Keratinocyte (primary cell): ENCODE results near the gene SIX6. TPM values are rescaled to one million over a fixed set of nuclear protein-coding genes. Genes with fewer than 3 reads are reported as not detected.
"Not testable (repeated sequence)": the region's sequence is repeated elsewhere in the genome, so short reads cannot be mapped to it uniquely, and the experiment has no call there.

Experiments
- DNase-seq: peaks from one replicate; pipeline ENCODE4 v3.0.0-alpha.2; 2011; ENCODE audit warnings: low read depth, missing footprints, low spot score
- FAIRE-seq: peaks from 2 replicates; lab custom pipeline; 2011; peaks lifted over from hg19 to GRCh38; lab: Jason Lieb, UNC
- H2AFZ ChIP-seq: 2 replicates; pipeline ENCODE4 v1.6.0; 2012; ENCODE audit warnings: low read length, control low read depth, inconsistent platforms; ENCODE audit not compliant: control insufficient read depth
- H3K27ac ChIP-seq: 2 replicates; pipeline ENCODE4 v1.5.1; 2011; ENCODE audit warnings: low read length; ENCODE audit not compliant: control insufficient read depth, insufficient read depth
- H3K27me3 ChIP-seq: 3 replicates; pipeline ENCODE4 v1.6.0; 2011; ENCODE audit warnings: low read length; ENCODE audit not compliant: control insufficient read depth, insufficient read depth; ENCODE audit errors: extremely low read depth
- H3K36me3 ChIP-seq, 2 experiments: 2 replicates in 1 of 2; 3 replicates in 1 of 2; pipeline ENCODE4 v1.5.1; 2011; ENCODE audit warnings: low read length in 2 of 2, mild to moderate bottlenecking in 1 of 2; ENCODE audit not compliant: control insufficient read depth in 2 of 2, insufficient read depth in 2 of 2; ENCODE audit errors: extremely low read depth in 1 of 2
- H3K4me1 ChIP-seq: 3 replicates; pipeline ENCODE4 v1.5.1; 2011; ENCODE audit warnings: low read length; ENCODE audit not compliant: control insufficient read depth, insufficient read depth; ENCODE audit errors: extremely low read depth
- H3K4me2 ChIP-seq: 3 replicates; pipeline ENCODE4 v1.6.0; 2011; ENCODE audit warnings: low read depth, low read length; ENCODE audit not compliant: control insufficient read depth, insufficient read depth; ENCODE audit errors: extremely low read depth
- H3K4me3 ChIP-seq, 3 experiments: fragments of 200-600 bp in 1 of 3; sonication (generic) in 1 of 3; 2 replicates in 2 of 3; 3 replicates in 1 of 3; pipeline ENCODE4 v1.5.1; 2011 to 2016; ENCODE audit warnings: low read length in 3 of 3, mild to moderate bottlenecking in 3 of 3, control low read depth in 2 of 3, inconsistent platforms in 1 of 3, low read depth in 1 of 3, mixed read lengths in 1 of 3, mixed run types in 1 of 3, moderate library complexity in 1 of 3; ENCODE audit not compliant: control insufficient read depth in 2 of 3, insufficient read depth in 2 of 3; ENCODE audit errors: extremely low read depth in 1 of 3
- H3K79me2 ChIP-seq: 2 replicates; pipeline ENCODE4 v1.6.0; 2012; ENCODE audit warnings: low read length; ENCODE audit not compliant: control insufficient read depth, insufficient read depth
- H3K9ac ChIP-seq: 3 replicates; pipeline ENCODE4 v1.6.0; 2011; ENCODE audit warnings: low read length; ENCODE audit not compliant: control insufficient read depth, insufficient read depth; ENCODE audit errors: extremely low read depth
- H3K9me1 ChIP-seq: 3 replicates; pipeline ENCODE4 v1.6.0; 2011; ENCODE audit warnings: low read length; ENCODE audit not compliant: control insufficient read depth, insufficient read depth; ENCODE audit errors: extremely low read depth
- H3K9me3 ChIP-seq: 2 replicates; pipeline ENCODE4 v1.5.1; 2012; ENCODE audit warnings: low read depth, low read length; ENCODE audit not compliant: control insufficient read depth
- H4K20me1 ChIP-seq: 3 replicates; pipeline ENCODE4 v1.6.0; 2011; ENCODE audit warnings: low read length; ENCODE audit not compliant: control insufficient read depth, insufficient read depth; ENCODE audit errors: extremely low read depth
- EZH2 ChIP-seq: IDR thresholded peaks from one replicate; pipeline ENCODE4 v1.6.1; 2012; ENCODE audit warnings: inconsistent platforms, mild to moderate bottlenecking, low read length, moderate library complexity
- dilution Hi-C: fragments of 300-500 bp; cut with MboI; formaldehyde crosslinking; loops from one replicate; pipeline ENCODE4 v1.7.0; 2020; ENCODE audit warnings: low sequenced_read_pairs; ENCODE audit not compliant: extremely low pct_ligation_motif_present
- polyA minus RNA-seq, 3 experiments: library from RNA; depleted of rRNA, polyadenylated mRNA; stranded (reverse); fragments of >200 nt; gene quantifications; 1 replicate in 1 of 3; 2 replicates in 1 of 3; 3 replicates in 1 of 3; pipeline ENCODE4 v1.2.3, GENCODE V29; 2011
- polyA plus RNA-seq, 5 experiments: library from polyadenylated mRNA; depleted of rRNA in 3 of 5; stranded (reverse) in 3 of 5; stranded (forward) in 1 of 5; unstranded in 1 of 5; fragments of >200 nt; gene quantifications; 1 replicate in 1 of 5; 2 replicates in 3 of 5; 3 replicates in 1 of 5; pipeline versions ENCODE4 v1.2.1 to v1.2.3, GENCODE V29; 2011 to 2012; ENCODE audit warnings: missing spikeins in 2 of 5, low read depth in 1 of 5, low replicate concordance in 1 of 5
- TF ChIP-seq, protein P1 (sequence below), 3 experiments: IDR thresholded peaks in 1 of 3; conservative IDR thresholded peaks in 1 of 3; optimal IDR thresholded peaks in 1 of 3; 2 replicates in 2 of 3; 3 replicates in 1 of 3; pipeline versions ENCODE3 to v1.5.1; 2011; ENCODE audit warnings: low read length in 3 of 3, mild to moderate bottlenecking in 3 of 3, moderate library complexity in 2 of 3, control low read depth in 1 of 3, inconsistent platforms in 1 of 3; ENCODE audit not compliant: insufficient read depth in 2 of 3; ENCODE audit errors: extremely low read depth in 1 of 3

Gene SIX6
- polyA plus RNA-seq (not detected in 3 replicates), polyA minus RNA-seq (not detected in 3 replicates)
- not detected for polyA plus RNA-seq (2011; ENCODE audit: low read depth)
- polyA plus RNA-seq (2011; cell fraction: cytosol; rRNA removed) = not detected in 2 replicates
- not detected in 2 replicates for polyA plus RNA-seq (2011; cell fraction: nucleus; rRNA removed)
- polyA plus RNA-seq (2012; ENCODE audit: low replicate concordance) = not detected in 2 replicates
- polyA minus RNA-seq (2011; cell fraction: cytosol; rRNA and poly(A)+ RNA removed) = not detected
- polyA minus RNA-seq (2011; cell fraction: nucleus; rRNA and poly(A)+ RNA removed) = not detected in 2 replicates

DNA sequence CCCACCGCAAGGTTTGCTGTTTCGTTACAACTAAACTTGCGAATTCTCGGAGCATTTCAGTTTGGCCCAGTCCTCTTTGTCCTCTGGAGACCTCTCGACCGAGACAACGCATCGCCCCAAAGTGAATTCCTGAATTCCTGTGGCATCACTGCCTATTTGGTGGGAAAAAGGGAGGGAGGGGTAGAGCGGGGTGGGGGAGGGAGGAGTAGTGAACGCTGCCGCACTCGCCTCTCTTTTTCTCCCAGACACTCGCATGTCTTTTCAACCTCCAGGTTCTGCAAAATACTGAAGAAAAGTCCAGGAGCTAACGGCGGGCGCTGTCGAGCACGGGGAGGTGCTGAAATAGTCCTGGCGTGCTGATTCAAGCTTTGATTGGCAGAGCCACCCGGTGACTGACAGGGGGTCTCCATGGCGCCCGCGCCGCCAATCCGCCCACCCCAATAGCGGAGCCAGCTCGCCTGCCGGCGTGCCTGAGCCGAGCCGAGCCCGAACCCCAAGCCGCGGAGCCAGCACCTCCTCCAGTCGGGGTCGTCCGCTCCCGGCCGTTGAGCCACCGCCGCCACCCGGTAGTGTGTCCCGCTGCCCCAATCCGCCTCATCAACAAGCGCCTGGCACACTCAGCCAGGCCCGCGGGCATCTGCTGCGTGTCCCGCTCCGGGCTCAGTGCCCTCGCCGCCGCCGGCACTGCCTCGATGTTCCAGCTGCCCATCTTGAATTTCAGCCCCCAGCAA lies at the start of gene SIX6:
SIX6 (plus strand) TSS at position 440 of the 731 bp plus-strand sequence; CDS start at position 693, 253 bp downstream.
- no peak within 1 kb of the TSS for H3K27ac ChIP-seq
- H3K9ac ChIP-seq = no peak within 1 kb of the TSS
- H3K4me1 ChIP-seq = no peaks in the 10 kb centered on the region
- H3K36me3 ChIP-seq = no peaks in the 10 kb centered on the region
- no peak for FAIRE-seq
- H2AFZ ChIP-seq = no peak within 1 kb of the TSS
- H4K20me1 ChIP-seq = peaks cover 5% of the 10 kb centered on the region
- H3K9me1 ChIP-seq = no peaks in the 10 kb centered on the region
- H3K9me3 ChIP-seq = no peaks in the 10 kb centered on the region
- H3K4me2 ChIP-seq = no peak within 1 kb of the TSS
- no peaks in the 10 kb centered on the region for H3K79me2 ChIP-seq
- TF ChIP-seq, protein P1, sequence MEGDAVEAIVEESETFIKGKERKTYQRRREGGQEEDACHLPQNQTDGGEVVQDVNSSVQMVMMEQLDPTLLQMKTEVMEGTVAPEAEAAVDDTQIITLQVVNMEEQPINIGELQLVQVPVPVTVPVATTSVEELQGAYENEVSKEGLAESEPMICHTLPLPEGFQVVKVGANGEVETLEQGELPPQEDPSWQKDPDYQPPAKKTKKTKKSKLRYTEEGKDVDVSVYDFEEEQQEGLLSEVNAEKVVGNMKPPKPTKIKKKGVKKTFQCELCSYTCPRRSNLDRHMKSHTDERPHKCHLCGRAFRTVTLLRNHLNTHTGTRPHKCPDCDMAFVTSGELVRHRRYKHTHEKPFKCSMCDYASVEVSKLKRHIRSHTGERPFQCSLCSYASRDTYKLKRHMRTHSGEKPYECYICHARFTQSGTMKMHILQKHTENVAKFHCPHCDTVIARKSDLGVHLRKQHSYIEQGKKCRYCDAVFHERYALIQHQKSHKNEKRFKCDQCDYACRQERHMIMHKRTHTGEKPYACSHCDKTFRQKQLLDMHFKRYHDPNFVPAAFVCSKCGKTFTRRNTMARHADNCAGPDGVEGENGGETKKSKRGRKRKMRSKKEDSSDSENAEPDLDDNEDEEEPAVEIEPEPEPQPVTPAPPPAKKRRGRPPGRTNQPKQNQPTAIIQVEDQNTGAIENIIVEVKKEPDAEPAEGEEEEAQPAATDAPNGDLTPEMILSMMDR (optimal IDR thresholded peaks at IDR 0.05 in 1 of 3, IDR thresholded peaks at IDR 0.05 in 1 of 3, conservative IDR thresholded peaks at IDR 0.05 in 1 of 3; ENCODE audit: extremely low read depth in 1 of 3, insufficient read depth in 2 of 3, low read length in 3 of 3) = no peak
- TF ChIP-seq EZH2 = no peak
- no peak within 1 kb of the TSS for H3K4me3 ChIP-seq
- dilution Hi-C loops = no loop called here
- H3K27me3 ChIP-seq = peaks cover 93% of the 10 kb centered on the region
- no peak for DNase-seq

DNA sequence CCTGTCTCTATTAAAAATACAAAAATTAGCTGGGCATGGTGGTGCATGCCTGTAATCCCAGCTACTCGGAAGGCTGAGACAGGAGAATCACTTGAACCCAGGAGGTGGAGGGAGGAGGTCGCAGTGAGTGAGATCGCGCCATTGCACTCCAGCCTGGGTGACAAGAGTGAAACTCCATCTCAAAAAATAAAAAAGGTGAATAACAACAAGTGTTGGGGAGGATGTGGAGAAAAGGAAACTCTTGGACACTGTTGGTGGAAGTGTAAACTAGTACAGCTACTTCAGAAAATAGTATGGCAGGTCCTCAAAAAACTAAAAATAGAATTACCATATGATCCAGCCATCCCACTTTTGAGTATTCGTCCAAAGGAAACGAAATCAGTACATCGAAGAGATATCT lies 28.7 kb upstream of the SIX6 start:
- dilution Hi-C loops = not testable (repeated sequence)

More for the DNA sequence above, 28.7 kb upstream of the SIX6 start:
- H3K9me1 ChIP-seq, H4K20me1 ChIP-seq, H3K4me1 ChIP-seq, H2AFZ ChIP-seq, DNase-seq, H3K36me3 ChIP-seq, H3K9me3 ChIP-seq, FAIRE-seq, H3K27me3 ChIP-seq, H3K4me2 ChIP-seq, H3K4me3 ChIP-seq, H3K27ac ChIP-seq, H3K9ac ChIP-seq, H3K79me2 ChIP-seq: not testable (repeated sequence)
